B cell (primary cell): Measurements from ENCODE around the gene ZNF148. TPM values are rescaled to one million over a fixed set of nuclear protein-coding genes. Genes with fewer than 3 reads are reported as not detected.

Source experiments
- ATAC-seq: fragments of 200-7000 bp; cut with Tn5 transposase; one replicate; pipeline ENCODE4 v1.10.0; 2021; ENCODE audit warnings: low read depth, mild to moderate bottlenecking, moderate number of reproducible peaks, moderate library complexity
- CTCF ChIA-PET: fragments of 350-600 bp; sonication (Branson Sonifier 250); formaldehyde crosslinking; loops from one replicate; lab custom pipeline; 2021; ENCODE audit warnings: antibody characterized with exemption, inconsistent platforms; lab: Charles Lee
- POLR2A ChIA-PET: fragments of 350-600 bp; sonication (Branson Sonifier 250); formaldehyde crosslinking; loops from one replicate; lab custom pipeline; 2021; ENCODE audit warnings: antibody characterized with exemption; lab: Charles Lee
- DNase-seq: peaks from one replicate; pipeline ENCODE4 v3.0.0; 2013
- H2AFZ ChIP-seq: 2 replicates; pipeline ENCODE4 v1.6.1; 2012; ENCODE audit warnings: mild to moderate bottlenecking, low read depth, low read length; ENCODE audit not compliant: insufficient read depth, poor library complexity, severe bottlenecking
- H3K27ac ChIP-seq, 2 donors: 1 replicate in 1 of 2; 2 replicates in 1 of 2; pipeline ENCODE4 v1.5.1; 2012 to 2013; ENCODE audit warnings: low read length in 2 of 2, mild to moderate bottlenecking in 2 of 2, moderate library complexity in 1 of 2
- H3K27me3 ChIP-seq, 4 experiments: fragments of 200-600 bp in 1 of 4; sonication (generic) in 1 of 4; replicated peaks in 1 of 4; 1 replicate in 2 of 4; 2 replicates in 2 of 4; pipeline versions ENCODE4 v1.6.1 to v1.7.0; 2013 to 2016; ENCODE audit warnings: low read length in 3 of 4, mild to moderate bottlenecking in 2 of 4, mixed read lengths in 1 of 4, moderate library complexity in 1 of 4; ENCODE audit not compliant: insufficient read depth in 4 of 4, control insufficient read depth in 3 of 4; ENCODE audit errors: control extremely low read depth in 1 of 4
- H3K36me3 ChIP-seq, 2 experiments: replicated peaks in 1 of 2; 1 replicate in 1 of 2; 2 replicates in 1 of 2; pipeline versions ENCODE4 v1.6.1 to v1.7.1; 2013; ENCODE audit warnings: low read length in 1 of 2; ENCODE audit not compliant: insufficient read depth in 2 of 2, control insufficient read depth in 1 of 2; ENCODE audit errors: control extremely low read depth in 1 of 2, extremely low read depth in 1 of 2
- H3K4me1 ChIP-seq, 2 donors: fragments of 200-600 bp in 1 of 2; sonication (generic) in 1 of 2; 1 replicate in 1 of 2; 2 replicates in 1 of 2; pipeline versions ENCODE4 v1.5.1 to v1.6.1; 2013 to 2017; ENCODE audit warnings: low read length in 2 of 2; ENCODE audit not compliant: control insufficient read depth in 2 of 2, insufficient read depth in 2 of 2
- H3K4me2 ChIP-seq: replicated peaks from 2 replicates; pipeline ENCODE3; 2012; ENCODE audit warnings: mild to moderate bottlenecking, low read depth, low read length; ENCODE audit not compliant: poor library complexity, severe bottlenecking
- H3K4me3 ChIP-seq, 5 experiments: fragments of 200-600 bp in 1 of 5; sonication (generic) in 1 of 5; 1 replicate in 3 of 5; 2 replicates in 2 of 5; pipeline versions ENCODE4 v1.5.1 to v1.7.0; 2011 to 2016; ENCODE audit warnings: low read length in 4 of 5, mild to moderate bottlenecking in 4 of 5, low read depth in 2 of 5, control low read depth in 1 of 5, moderate library complexity in 1 of 5; ENCODE audit not compliant: insufficient read depth in 1 of 5; ENCODE audit errors: control extremely low read depth in 1 of 5, extremely low read depth in 1 of 5
- H3K79me2 ChIP-seq: fragments of 200-600 bp; sonication (generic); one replicate; pipeline ENCODE4 v1.6.0; 2016; ENCODE audit warnings: low read length; ENCODE audit not compliant: control insufficient read depth, insufficient read depth
- H3K9ac ChIP-seq: fragments of 200-600 bp; sonication (generic); 2 replicates; pipeline ENCODE4 v1.6.1; 2017; ENCODE audit warnings: mild to moderate bottlenecking, low read length, moderate library complexity
- H3K9me3 ChIP-seq, 3 donors: one replicate each; pipeline versions ENCODE4 v1.6.1 to v1.7.1; 2013; ENCODE audit warnings: low read length in 2 of 3; ENCODE audit not compliant: control insufficient read depth in 2 of 3, insufficient read depth in 1 of 3; ENCODE audit errors: control extremely low read depth in 1 of 3
- H4K20me1 ChIP-seq: 2 replicates; pipeline ENCODE4 v1.6.0; 2012; ENCODE audit warnings: mild to moderate bottlenecking, low read length; ENCODE audit not compliant: insufficient read depth, control insufficient read depth, poor library complexity, severe bottlenecking
- H3K27ac Mint-ChIP-seq: one replicate; pipeline ENCODE4 v1.8.0; 2021; ENCODE audit warnings: mixed read lengths
- H3K27me3 Mint-ChIP-seq: one replicate; pipeline ENCODE4 v1.8.0; 2021; ENCODE audit warnings: mixed read lengths
- H3K4me1 Mint-ChIP-seq: one replicate; pipeline ENCODE4 v1.8.0; 2021; ENCODE audit warnings: mixed read lengths
- H3K4me3 Mint-ChIP-seq: one replicate; pipeline ENCODE4 v1.8.0; 2021; ENCODE audit warnings: mixed read lengths
- H3K9me3 Mint-ChIP-seq: one replicate; pipeline ENCODE4 v1.8.0; 2022; ENCODE audit warnings: mixed read lengths; ENCODE audit not compliant: insufficient read depth
- CTCF ChIP-seq: fragments of 200-600 bp; IDR thresholded peaks from one replicate; pipeline ENCODE4 v1.8.0; 2022; ENCODE audit warnings: antibody characterized with exemption, mild to moderate bottlenecking
- EZH2 ChIP-seq: IDR thresholded peaks from 2 replicates; pipeline ENCODE4 v1.6.1; 2012; ENCODE audit warnings: borderline replicate concordance, low read depth, mild to moderate bottlenecking, moderate library complexity, low read length; ENCODE audit not compliant: insufficient read depth, poor library complexity, severe bottlenecking
- WGBS: methylation state at CpG from one replicate; pipeline ENCODE4 v1.1.5; 2013; ENCODE audit warnings: missing lambda C conversion rate; ENCODE audit not compliant: insufficient coverage; 5-methylcytosine and 5-hydroxymethylcytosine counted together
- intact Hi-C: fragments of 100-400 bp; cut with micrococcal nuclease; formaldehyde crosslinking; loops from one replicate; pipeline ENCODE4 v1.10.0; 2022
- polyA plus RNA-seq: library from polyadenylated mRNA; depleted of rRNA; stranded (reverse); fragments of >200 nt; gene quantifications from 2 replicates; pipeline ENCODE4 v1.2.3, GENCODE V29; 2012
- total RNA-seq, 2 donors: library from RNA; stranded (reverse); fragments of 120-200 nt in 1 of 2; gene quantifications; 1 replicate in 1 of 2; 2 replicates in 1 of 2; pipeline versions ENCODE4 v1.2.3 to v1.2.4, GENCODE V29; 2013 to 2022

ZNF148 gene
- total and polyA plus RNA-seq, 2 donors (not counting 1 experiment from before 2014, with no cell fraction given): 8.1 to 71.5 TPM

GRCh38 chr3:125191730-125192129 lies 183.4 kb downstream of the ZNF148 start:
- no peak for ATAC-seq
- no peaks in the 10 kb centered on the region for H3K36me3 ChIP-seq
- Mint-ChIP-seq H3K4me3 (peak overlapping the region; percentile 66), H3K9me3 (no peaks in the 10 kb centered on the region), H3K27me3 (no peaks in the 10 kb centered on the region), H3K27ac (no peak overlapping the region), H3K4me1 (peaks cover 13% of the 10 kb centered on the region)
- no peaks in the 10 kb centered on the region for H4K20me1 ChIP-seq
- DNase-seq: no peak
- peak overlapping the region; percentile 48 for H3K4me2 ChIP-seq
- H3K9ac ChIP-seq: peak overlapping the region; percentile 15
- POLR2A ChIA-PET: interaction anchor here (0.7 kb wide), 1 partner anchor 13 kb away, joined by 4 read pairs; no protein-coding TSS in a partner anchor
- peaks cover 0 to 2% (median 0%) of the 10 kb centered on the region in 3 donors for H3K9me3 ChIP-seq
- H3K27me3 ChIP-seq: no peaks in the 10 kb centered on the region
- no peaks in the 10 kb centered on the region for H3K79me2 ChIP-seq
- WGBS: 81% methylated on average over 6 of the region's 7 CpGs
- CTCF ChIA-PET: no interaction called here
- TF ChIP-seq CTCF: no peak
- TF ChIP-seq EZH2: no peak
- no peak overlapping the region for H3K27ac ChIP-seq
- no peak overlapping the region for H3K4me3 ChIP-seq
- H2AFZ ChIP-seq: peak overlapping the region; percentile 57
- intact Hi-C loops: no loop called here
- H3K4me1 ChIP-seq: peaks cover 0 to 11% of the 10 kb centered on the region in 2 donors

GRCh38 chr3:125191256-125191655 lies 183.9 kb downstream of the ZNF148 start:
- H3K9me3 ChIP-seq: peaks cover 0 to 2% (median 0%) of the 10 kb centered on the region in 3 donors
- no peaks in the 10 kb centered on the region for H3K36me3 ChIP-seq
- no peaks in the 10 kb centered on the region for H3K79me2 ChIP-seq
- H3K4me2 ChIP-seq: no peak overlapping the region
- Mint-ChIP-seq H3K27me3 (no peaks in the 10 kb centered on the region), H3K4me3 (no peak overlapping the region), H3K27ac (no peak overlapping the region), H3K9me3 (no peaks in the 10 kb centered on the region), H3K4me1 (peaks cover 14% of the 10 kb centered on the region)
- no peak overlapping the region for H2AFZ ChIP-seq
- ChIA-PET CTCF (no interaction called here), POLR2A (no interaction called here)
- intact Hi-C loops: no loop called here
- no peak for ATAC-seq
- 100% methylated on average over 1 of the region's 4 CpGs for WGBS
- H3K4me1 ChIP-seq: peaks cover 0 to 11% of the 10 kb centered on the region in 2 donors
- no peak overlapping the region for H3K9ac ChIP-seq
- no peak overlapping the region for H3K27ac ChIP-seq
- no peaks in the 10 kb centered on the region for H4K20me1 ChIP-seq
- DNase-seq: no peak
- H3K27me3 ChIP-seq: no peaks in the 10 kb centered on the region
- TF ChIP-seq EZH2 (no peak), CTCF (no peak)
- H3K4me3 ChIP-seq: no peak overlapping the region
